Nucleus accumbens (tissue), 56 donors: ENCODE data around the gene RNF214.
A peak's percentile ranks its signal among the peaks of the same experiment; 100 is the strongest.
"Not testable (repeated sequence)": the region's sequence is repeated elsewhere in the genome, so short reads cannot be mapped to it uniquely, and the experiment has no call there.

Experiments
- DNase-seq, 56 donors: peaks; one replicate each; lab custom pipeline; 2025; lab: John Stamatoyannopoulos, UW

The RNF214 gene

DNA sequence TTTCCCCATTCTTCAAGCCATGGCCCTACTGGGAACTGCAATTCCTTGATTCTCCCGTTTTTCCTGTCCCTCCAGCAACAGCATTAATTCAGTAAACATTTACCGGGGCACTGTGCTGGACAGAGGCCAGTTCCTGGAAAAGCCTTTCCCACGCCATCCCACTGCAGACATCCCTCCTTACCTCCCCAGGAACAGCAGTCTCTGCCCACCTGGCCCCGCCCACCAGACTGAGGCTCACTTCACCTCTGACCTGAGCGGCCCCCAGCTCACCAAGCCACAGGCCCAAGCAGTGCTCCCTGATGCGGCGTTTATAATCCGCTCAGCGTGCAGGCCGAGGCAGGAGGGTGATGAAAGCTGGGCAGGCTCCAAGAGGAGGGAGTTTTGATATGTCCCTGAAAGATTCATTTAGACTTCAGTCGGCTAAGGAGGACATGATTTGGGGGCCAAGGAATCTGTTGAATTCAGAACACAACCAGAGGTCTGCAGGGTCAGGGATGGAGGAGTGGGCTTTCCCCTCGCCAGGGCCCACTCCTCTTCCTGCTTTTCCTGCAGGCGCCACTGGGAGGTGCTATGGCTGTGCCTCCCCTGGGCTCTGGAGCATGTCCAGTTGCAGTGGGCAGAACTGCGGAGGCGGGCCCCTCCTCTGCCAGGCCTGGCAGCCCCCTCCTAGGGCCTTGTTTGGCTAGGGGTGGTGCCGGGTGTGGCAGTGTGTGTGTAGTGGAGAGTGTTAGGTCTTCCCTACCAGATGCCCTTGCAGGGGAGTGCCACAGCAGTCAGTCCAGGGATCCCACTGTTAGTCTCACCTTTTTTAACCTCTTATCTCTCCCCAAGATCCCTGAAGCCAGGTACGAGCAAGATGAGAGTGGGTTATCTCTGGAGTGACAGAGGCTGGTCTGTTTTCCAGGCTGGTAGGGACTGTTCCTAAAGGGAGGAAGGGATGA, 34.7 kb upstream of the RNF214 start:
- no peak for DNase-seq

DNA sequence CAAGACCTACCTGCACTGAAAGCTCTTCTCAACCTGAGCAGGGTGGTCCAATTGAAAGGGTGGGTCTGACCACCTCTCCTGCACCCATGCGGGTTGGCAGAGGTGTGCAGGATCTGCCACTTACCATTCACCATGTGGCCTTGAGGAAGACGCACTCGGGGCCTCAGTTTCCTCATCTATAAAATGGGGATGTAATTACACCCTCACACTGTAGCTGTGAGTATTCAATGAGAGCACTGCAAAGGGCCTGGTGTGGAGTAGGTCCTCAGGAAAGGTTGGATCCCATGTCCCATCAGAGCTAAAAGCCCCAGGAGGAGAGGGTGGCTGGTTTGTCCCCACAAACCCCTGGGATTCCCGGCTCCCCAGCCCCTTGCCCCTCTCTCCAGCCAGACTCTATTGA, 33.9 kb upstream of the RNF214 start:
- no peak for DNase-seq

DNA sequence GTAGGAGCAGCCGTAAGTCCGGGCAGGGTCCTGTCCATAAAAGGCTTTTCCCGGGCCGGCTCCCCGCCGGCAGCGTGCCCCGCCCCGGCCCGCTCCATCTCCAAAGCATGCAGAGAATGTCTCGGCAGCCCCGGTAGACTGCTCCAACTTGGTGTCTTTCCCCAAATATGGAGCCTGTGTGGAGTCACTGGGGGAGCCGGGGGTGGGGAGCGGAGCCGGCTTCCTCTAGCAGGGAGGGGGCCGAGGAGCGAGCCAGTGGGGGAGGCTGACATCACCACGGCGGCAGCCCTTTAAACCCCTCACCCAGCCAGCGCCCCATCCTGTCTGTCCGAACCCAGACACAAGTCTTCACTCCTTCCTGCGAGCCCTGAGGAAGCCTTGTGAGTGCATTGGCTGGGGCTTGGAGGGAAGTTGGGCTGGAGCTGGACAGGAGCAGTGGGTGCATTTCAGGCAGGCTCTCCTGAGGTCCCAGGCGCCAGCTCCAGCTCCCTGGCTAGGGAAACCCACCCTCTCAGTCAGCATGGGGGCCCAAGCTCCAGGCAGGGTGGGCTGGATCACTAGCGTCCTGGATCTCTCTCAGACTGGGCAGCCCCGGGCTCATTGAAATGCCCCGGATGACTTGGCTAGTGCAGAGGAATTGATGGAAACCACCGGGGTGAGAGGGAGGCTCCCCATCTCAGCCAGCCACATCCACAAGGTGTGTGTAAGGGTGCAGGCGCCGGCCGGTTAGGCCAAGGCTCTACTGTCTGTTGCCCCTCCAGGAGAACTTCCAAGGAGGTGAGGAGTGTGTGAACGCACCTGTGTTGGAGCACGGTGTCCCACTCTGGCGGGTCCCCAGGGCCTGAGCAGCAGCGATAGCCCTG, 33.2 kb upstream of the RNF214 start, which contains the start of gene TAGLN:
TAGLN (plus strand) TSS at position 318 of the 863 bp plus-strand sequence. CDS start 3,644 bp downstream, outside the sequence.
- DNase-seq: peak in 19 of 56 donors; percentile 5 to 60 (median 31)

DNA sequence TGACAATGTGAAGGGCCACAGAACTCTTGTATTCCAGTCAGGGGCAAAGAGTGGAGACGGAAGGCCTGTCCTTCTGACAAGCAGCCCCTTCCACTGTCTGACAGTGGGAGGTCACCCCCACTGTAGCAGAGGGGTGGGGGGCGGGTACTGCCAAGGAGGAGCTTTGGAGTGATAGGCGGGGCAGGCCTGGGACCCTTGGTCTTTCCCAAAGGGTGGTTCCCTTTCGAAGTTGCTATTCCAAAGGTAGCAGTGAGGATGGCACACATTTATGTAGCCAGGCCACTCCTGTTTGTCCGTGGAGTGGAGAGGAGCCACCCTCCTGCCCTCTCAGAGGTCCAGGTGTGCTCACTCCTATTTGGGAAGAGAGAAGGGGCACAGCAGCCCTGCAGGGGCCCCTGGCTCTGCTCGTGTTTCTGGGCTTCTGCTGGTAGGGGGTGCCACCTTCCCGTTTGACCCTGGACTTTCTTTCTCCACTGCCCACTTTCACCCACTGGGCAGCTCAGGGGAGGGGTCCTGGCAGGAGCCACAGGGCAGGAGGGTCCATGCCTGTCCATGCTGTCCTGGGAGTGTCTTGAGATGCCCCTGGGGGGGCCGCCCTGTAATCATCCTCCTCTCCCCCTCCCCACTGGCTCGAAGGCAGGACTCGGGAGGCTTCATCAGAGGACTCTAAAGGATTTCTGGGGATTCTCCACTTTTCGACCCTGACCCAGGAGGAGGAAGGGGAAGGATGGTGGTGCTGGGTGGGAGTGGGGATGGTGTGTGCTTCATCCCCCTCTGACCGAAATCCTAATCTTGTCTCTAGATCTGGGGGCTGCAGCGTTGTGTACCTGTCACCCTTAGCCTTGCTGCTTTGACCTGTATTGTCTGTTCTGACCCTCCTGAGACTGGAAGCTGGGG, 32.3 kb upstream of the RNF214 start:
- DNase-seq: no peak

DNA sequence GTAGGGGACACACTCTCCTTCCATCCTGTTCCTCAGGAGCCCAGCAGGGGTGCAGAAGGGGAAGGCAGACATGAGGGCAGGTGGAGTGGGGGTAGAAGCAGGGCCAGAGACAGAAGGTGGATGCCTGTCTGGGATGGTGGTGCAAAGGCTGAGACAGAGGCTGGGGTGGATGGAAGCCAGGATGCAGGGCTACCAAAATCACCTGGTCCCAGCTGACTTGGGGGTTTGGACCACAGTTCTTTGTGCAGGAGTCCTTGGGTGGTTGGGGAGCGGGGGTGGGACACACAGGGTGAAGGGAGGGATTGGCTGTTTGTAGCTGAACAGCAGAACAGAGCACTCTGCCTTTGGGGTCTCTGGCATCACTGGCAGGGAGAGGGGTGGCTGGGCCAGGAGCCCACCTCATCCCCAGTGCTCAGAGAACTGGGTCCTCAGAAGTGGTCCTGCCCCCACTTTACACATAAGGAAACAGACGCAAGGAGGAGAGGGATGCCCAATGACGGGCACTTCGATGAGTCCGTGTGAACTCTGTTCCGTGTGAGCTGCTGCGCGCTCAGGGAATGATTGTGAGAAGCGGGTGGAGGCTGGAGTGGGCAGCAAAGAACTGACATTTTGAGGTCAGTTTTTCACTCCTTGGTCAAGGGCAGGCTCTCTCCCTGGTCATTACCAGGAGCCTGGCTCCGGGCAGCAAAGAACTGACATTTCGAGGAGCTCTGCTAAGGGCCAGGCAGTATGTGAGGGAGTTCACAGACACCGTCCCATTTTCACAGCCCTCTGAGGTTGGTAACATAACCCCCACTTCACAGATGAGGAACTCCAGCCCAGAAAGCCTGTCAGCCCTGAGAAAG, 31.4 kb upstream of the RNF214 start:
- no peak for DNase-seq

DNA sequence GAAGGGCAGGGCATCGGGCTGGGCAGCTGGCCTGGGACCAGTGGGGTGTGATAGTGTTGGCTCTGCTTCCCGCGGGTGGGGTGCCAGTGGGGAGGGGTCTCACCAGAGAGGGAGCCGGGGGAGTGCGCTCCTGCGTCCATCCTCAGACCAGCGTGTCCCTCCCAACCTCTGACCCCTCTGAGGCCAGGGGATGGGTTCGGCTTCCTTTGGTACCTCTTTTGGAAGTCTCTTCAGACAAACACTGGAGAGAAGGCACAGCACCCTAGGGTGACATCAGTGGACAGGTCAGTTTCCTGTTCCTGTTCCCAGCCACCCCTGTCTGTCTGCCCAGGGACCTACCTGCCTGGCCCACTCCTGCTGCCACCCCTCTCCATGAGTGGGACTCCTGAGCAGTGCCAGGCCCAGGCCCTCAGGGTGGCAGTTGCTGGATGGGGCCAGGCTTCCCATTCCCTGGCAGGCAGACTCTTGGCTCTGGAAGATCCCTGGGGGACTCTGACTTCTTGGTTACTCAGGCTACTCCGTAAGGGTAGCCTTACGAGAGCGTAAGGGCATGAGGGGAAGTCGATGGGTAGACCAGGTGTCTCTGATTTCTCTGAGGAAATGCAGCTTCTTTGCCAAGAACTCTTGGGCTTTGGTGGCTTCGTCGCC, 30.7 kb upstream of the RNF214 start:
- DNase-seq: no peak

DNA sequence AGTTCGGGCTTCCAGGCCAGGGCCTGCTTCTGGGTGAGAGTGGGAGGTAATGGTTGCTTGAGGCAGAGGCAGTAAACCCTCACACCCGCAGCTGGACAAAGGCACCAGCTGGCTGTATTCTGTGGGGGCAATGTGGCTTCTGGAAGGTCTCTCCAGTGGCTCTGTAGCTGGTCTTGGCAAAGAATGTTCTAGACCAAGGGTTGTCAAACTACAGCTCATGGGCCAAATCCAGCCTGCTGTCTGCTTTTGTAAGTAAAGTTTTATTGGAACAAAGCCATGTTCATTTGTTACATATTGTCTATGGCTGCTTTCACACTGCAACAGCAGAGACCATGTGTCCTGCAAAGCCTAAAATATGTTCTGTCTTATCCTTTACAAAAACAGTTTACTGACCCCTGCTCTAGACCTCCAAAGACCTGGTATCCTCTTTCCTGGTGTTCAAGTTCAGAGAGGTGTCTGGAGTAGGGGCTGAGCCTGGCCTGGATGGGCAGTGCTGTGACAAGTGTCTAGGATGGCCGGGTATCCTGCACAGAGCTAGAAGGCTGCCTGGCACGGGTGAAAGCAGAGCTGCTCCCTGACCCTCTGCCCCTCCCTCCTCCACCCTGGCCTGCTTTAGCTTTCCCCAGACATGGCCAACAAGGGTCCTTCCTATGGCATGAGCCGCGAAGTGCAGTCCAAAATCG, 29.9 kb upstream of the RNF214 start:
- no peak for DNase-seq

DNA sequence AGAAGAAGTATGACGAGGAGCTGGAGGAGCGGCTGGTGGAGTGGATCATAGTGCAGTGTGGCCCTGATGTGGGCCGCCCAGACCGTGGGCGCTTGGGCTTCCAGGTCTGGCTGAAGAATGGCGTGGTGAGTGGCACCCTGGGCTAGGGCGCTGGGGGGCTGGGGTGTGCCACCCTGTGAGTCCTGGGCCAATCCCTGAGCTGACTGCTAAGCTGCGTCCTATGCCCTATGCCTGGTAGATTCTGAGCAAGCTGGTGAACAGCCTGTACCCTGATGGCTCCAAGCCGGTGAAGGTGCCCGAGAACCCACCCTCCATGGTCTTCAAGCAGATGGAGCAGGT, 29.4 kb upstream of the RNF214 start:
- DNase-seq: no peak

DNA sequence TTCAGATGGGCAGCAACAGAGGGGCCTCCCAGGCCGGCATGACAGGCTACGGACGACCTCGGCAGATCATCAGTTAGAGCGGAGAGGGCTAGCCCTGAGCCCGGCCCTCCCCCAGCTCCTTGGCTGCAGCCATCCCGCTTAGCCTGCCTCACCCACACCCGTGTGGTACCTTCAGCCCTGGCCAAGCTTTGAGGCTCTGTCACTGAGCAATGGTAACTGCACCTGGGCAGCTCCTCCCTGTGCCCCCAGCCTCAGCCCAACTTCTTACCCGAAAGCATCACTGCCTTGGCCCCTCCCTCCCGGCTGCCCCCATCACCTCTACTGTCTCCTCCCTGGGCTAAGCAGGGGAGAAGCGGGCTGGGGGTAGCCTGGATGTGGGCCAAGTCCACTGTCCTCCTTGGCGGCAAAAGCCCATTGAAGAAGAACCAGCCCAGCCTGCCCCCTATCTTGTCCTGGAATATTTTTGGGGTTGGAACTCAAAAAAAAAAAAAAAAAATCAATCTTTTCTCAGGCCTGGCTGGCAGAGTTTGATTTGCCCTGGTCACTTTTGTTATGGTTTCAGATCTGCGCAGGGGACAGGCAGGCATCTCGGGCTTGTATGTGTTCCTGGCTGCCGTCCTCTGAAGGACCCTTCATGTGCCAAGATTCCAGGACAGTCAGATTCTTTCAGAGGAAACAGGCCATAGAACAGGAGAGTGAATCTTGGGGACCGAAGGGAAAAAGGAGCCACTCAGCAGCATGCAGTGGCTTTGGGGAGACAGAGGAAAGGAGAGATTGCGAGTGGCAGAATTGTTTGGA, 28.0 kb upstream of the RNF214 start:
- DNase-seq: no peak

DNA sequence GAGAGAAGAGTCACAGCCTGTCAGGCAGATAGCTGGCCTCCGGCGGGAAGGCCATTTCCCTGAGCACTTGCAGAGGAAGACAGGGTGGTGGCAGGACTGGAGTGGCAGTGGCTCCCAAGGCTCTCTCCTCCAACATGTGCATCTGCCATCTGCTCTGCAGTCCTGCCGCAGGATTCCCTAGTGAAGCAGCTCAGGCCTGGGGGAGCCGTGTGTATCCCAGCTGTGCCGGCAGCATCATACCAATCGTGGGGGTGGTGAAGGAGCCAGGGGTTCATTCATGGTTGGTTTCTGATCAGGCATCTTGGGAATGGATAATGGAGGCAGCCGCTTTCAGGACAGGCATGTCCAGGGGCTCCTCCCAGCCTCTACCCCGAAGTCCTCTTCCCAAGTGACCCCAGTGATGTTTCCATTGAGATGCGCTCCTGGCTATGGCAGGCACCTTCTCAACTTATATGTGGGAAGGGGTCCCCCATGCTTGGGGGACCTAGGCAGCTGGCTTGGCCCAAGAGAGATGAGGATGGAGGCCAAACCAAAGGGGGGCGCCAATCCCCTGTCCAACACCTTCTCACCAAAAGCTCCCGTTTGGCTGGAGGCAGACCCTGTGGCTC, 27.2 kb upstream of the RNF214 start:
- DNase-seq: no peak

DNA sequence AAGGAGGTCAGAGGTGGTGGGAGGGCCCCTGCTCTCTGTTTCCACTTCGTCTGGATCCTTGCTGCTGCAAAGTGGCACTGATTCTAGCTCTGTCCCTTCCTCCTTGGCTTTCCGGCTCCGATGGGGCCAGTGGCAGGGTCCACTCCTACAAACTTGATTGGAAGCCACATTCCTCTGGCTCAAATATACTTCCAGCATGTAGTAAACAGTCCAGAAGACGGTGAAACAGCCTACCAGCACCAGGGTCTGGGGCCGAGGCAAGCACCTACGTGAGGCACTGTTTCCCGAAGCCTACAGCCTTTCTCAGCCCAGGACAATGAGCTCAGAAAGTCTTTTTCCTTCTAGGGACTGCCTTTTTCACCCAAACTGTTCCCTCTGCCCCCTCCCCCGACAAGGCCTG, 26.4 kb upstream of the RNF214 start:
- DNase-seq: not testable (repeated sequence)

DNA sequence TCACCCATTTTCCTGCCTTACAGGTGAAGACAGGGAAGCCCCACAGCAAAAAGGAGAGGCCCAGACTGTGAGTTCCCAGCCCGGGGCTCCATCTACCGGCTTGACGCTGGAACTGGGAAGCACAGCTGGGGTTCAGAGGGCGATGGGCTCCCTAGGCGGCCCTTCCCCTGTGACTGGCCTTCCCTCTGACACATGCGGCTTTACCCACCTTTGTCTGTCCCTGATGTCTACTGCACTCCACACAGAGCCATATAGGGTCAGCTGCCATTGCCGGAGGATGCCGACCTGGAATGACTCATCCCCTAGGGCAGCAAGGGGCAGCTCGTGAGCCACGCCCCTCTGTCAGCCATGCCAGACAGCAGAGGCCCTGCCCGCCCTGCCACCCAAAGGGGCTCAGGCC, 25.6 kb upstream of the RNF214 start:
- not testable (repeated sequence) for DNase-seq

DNA sequence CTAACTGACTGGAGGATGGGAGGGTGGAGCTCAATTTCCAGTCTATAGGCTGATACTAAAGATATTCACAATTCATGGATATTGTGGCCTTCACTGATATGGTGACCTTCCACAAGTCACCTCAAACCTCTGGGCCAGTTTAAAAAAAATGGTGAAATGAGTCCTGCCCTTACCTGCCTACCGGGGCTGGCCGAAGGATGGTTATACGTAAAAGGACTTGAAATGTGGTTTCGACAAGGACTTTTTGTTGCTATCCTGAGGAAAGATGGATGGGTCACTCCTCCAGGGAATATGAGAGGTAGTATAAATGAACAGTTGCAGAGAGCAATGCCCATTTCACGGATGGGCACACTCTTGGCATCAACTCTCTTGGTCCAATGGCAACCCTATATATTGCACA, 25.0 kb upstream of the RNF214 start:
- not testable (repeated sequence) for DNase-seq

DNA sequence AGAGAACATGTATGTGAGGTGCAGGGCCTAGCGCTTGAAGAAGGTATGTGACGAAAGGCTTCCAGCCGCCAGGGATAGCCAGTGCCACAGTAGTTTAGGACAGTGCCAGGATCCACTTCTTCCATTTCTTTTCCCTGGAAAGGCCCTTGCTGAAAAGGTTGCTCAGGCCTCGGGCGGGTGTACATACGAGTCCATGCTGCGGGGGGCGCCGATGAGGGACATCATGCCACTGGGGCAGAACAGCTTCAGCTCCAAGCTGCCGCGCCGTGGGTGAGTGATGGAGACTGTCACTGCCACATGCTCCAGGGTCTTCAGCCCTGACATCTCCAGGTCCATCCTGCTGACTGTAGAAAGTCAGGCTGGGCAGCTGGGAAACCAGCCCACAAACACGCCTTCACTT, 23.8 kb upstream of the RNF214 start:
- not testable (repeated sequence) for DNase-seq

DNA sequence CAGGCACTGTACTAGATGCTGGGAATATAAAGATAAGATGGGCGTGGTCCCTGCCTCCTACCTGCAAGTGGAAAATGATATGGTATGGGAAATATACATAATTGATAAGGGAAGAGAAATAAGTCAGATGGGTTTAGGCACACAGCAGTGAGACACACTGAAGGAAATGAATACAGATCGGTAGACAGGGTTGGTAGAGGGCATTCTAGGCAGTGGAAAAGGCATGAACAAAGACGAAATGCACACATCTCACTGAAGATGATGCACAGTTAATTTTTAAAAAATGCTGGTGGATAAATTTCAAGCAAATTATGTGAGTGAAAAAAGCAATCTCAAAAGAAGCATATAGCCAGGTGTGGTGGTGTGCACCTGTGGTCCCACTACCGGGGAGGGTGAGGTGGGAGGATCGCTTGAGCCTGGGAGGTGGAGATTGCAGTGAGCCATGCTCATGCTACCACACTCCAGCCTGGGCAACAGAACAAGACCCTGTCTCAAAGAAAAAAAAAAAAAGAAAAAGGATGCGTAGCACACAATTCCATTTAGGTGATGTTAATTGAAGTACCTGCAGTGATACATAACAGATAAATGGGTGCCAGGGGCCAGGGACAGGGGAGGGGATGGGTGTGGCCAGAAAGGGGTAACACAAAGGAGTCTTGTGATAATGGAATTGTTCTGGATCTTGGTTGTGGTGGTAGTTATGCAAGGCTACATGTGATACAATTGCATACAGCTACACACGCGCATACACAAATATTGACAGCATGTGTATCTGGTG, 22.9 kb upstream of the RNF214 start:
- DNase-seq: not testable (repeated sequence)

DNA sequence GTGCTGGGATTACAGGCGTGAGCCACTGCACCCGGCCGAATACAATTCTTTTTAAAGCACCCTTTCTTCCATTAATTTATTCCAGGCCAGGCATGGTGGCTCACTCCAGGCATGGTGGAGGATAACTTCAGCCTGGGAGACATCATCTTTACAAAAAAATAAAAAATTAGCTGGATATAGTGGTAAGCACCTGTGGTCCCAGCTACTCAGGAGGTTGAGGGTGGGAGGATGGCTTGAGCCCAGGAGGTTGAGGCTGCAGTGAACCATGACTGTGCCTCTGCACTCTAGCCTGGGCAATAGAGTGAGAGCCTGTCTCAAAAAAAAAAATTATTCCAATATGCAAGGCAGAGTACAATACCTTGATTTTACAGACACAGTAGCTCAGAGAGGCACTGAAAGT, 21.9 kb upstream of the RNF214 start:
- DNase-seq: no peak
